NB4 (cell line): Measurements from ENCODE around the gene ARRB2.

Experiments used
- MYC ChIP-seq: IDR thresholded peaks from 2 replicates; pipeline ENCODE4 v1.6.1; 2011; ENCODE audit warnings: low read depth, low read length
- POLR2A ChIP-seq: IDR thresholded peaks from 2 replicates; pipeline ENCODE4 v1.6.1; 2011; ENCODE audit warnings: mild to moderate bottlenecking; ENCODE audit not compliant: insufficient read length; ENCODE audit errors: extremely low read depth
- TF ChIP-seq, protein P1 (sequence below): IDR thresholded peaks from one replicate; pipeline ENCODE4 v1.5.1; 2012; ENCODE audit warnings: low read depth, low read length
- TF ChIP-seq, protein P2 (sequence below): IDR thresholded peaks from 2 replicates; pipeline ENCODE4 v1.6.1; 2011; ENCODE audit warnings: low read depth, low read length

DNA sequence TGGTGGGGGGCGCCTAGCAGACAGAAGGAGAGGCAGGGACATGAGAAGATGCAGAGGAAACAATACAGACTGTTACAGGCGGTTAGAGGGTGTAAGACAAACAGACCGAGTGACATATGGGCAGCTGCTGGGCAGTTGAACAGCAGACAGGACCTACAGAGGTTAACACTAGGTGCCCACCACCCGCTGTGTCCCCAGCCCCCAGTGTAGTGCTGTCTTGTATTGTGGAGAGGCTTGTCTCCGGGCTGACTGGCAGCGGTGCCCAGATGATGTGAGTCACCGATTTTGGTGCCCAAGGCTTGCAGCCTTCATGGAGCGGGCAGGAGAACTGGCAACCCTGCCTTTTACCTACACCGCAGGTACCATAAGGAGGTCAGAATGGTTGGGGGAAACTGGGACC is 31.7 kb downstream of the ARRB2 start:
- TF ChIP-seq, protein P1, sequence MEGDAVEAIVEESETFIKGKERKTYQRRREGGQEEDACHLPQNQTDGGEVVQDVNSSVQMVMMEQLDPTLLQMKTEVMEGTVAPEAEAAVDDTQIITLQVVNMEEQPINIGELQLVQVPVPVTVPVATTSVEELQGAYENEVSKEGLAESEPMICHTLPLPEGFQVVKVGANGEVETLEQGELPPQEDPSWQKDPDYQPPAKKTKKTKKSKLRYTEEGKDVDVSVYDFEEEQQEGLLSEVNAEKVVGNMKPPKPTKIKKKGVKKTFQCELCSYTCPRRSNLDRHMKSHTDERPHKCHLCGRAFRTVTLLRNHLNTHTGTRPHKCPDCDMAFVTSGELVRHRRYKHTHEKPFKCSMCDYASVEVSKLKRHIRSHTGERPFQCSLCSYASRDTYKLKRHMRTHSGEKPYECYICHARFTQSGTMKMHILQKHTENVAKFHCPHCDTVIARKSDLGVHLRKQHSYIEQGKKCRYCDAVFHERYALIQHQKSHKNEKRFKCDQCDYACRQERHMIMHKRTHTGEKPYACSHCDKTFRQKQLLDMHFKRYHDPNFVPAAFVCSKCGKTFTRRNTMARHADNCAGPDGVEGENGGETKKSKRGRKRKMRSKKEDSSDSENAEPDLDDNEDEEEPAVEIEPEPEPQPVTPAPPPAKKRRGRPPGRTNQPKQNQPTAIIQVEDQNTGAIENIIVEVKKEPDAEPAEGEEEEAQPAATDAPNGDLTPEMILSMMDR = no peak
- TF ChIP-seq POLR2A (no peak), MYC (no peak)
- TF ChIP-seq, protein P2, sequence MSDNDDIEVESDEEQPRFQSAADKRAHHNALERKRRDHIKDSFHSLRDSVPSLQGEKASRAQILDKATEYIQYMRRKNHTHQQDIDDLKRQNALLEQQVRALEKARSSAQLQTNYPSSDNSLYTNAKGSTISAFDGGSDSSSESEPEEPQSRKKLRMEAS = no peak
